Fibroblast of lung (primary cell): ENCODE results near the gene DPT.

ENCODE experiments used
- EZH2 ChIP-seq: IDR thresholded peaks from 2 replicates; pipeline ENCODE4 v1.5.1; 2012; ENCODE audit warnings: low read length, control low read depth, mild to moderate bottlenecking; ENCODE audit errors: missing control alignments
- TF ChIP-seq, protein P1 (sequence below), 2 donors: IDR thresholded peaks in 1 of 2; conservative IDR thresholded peaks in 1 of 2; 1 replicate in 1 of 2; 2 replicates in 1 of 2; pipeline ENCODE4 v1.5.1; 2011 to 2012; ENCODE audit warnings: low read length in 2 of 2, control low read depth in 1 of 2, inconsistent platforms in 1 of 2, low read depth in 1 of 2, mild to moderate bottlenecking in 1 of 2

- TF ChIP-seq, protein P1, sequence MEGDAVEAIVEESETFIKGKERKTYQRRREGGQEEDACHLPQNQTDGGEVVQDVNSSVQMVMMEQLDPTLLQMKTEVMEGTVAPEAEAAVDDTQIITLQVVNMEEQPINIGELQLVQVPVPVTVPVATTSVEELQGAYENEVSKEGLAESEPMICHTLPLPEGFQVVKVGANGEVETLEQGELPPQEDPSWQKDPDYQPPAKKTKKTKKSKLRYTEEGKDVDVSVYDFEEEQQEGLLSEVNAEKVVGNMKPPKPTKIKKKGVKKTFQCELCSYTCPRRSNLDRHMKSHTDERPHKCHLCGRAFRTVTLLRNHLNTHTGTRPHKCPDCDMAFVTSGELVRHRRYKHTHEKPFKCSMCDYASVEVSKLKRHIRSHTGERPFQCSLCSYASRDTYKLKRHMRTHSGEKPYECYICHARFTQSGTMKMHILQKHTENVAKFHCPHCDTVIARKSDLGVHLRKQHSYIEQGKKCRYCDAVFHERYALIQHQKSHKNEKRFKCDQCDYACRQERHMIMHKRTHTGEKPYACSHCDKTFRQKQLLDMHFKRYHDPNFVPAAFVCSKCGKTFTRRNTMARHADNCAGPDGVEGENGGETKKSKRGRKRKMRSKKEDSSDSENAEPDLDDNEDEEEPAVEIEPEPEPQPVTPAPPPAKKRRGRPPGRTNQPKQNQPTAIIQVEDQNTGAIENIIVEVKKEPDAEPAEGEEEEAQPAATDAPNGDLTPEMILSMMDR (conservative IDR thresholded peaks at IDR 0.05 in 1 of 2, IDR thresholded peaks at IDR 0.05 in 1 of 2; ENCODE audit: low read depth in 1 of 2, low read length in 2 of 2), result no peak
- TF ChIP-seq EZH2, result no peak
These were observed 2.4 kb upstream of the DPT start for GRCh38 chr1:168731244-168731953.
